COLO829 (cell line): ENCODE measurements around the gene IL11RA.

ENCODE experiments used
- DNase-seq: peaks from one replicate; pipeline ENCODE4 v3.0.0; 2012; ENCODE audit warnings: low spot score

IL11RA gene

DNA sequence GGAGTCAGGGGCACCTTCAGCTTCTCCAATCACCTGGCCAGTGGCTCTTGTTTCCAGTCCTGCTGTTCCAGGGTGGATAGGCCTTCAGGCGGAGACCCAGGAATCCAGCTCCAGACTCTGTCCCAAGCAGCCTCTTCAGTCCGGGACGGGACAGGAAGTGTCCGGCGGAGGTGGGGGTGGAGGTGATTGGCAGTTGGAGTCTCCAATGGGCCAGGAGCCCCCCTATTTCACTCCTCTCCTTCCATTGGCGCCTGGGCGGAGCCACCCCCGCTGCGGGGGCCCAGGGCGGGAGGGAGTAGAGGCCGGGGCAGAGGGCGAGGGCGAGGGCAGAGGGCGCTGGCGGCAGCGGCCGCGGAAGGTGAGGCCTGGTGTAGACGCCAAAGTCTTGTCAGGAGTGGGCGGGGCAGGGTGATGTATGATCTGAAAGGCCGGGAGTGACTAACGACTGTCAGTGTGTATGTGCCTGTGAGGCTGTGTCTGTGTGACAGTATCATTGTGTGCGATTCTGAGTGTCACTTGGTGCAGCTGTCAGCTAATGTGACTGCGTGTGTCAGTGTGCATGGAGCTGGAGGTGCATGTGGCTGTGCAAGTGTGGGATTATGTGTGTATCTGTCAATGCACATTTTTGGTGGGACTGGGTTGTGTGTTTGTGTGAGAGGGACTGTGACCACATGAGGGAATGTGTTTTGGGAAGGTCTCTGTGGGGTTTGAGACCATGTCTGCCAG is at the start of gene IL11RA:
Gene IL11RA, plus strand, starts transcription at position 310 of the 726 bp plus-strand sequence. CDS start 3,033 bp downstream, outside the sequence.
- DNase-seq: peak; percentile 88

GRCh38 chr9:34603610-34604231 is 48.3 kb upstream of the IL11RA start:
- peak; percentile 93 for DNase-seq

DNA sequence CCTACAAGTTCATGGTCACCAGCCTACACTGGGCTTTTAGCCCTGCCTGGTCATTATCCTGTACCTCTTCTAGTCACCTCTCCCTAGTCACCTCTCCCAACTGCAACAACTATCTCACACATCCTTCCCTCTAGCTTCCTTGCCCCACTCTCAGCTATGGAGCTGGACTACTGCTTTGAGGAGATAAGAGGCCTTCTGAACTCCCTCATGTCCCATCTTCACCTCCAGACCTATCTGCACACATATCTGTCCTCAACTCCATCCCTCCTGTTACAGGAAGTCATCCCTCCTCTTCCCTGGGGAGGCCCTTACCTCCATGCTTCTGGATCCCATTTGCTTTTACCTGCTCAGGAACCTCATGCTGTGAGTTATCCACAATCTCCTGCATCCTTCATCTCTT is 45.8 kb upstream of the IL11RA start:
- DNase-seq: no peak

DNA sequence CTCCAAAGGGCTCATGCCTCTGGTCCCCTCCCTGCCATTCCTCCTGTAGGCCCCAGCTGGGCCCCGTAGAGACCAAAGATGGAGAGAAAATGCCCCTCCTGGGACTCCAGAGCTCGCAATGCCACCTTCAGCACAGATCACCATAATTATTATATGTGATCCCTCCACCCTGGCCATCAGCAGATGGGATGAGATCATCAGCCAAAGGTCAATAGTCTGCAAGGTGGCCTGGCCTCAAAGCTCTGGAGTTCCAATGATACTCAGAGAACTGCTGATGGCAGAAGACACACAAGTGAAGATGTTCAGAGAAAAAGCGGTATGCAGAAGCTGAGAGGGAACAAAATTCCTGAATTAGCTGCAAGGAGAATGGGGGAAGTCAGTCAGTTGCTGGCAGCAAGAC is 45.1 kb upstream of the IL11RA start:
- DNase-seq: no peak

DNA sequence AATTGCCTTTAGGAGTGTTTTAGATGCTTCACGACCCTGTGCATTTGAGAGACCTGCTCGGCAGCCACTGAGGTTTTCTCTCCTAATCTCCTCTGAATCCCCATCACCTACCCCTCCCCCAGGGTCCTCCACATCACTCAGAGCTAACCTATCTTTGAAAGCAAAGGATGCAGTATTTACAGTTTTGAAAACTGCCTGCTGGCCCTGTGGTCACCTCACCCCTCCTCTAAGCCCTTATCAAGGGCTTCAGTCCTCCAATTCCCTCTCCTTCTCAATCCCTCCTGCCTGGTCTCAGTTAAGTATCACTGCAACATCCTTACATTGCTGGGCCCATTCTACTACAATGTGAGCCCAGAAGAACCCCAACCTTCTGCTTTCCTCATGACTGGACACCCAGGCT is 44.7 kb upstream of the IL11RA start:
- no peak for DNase-seq

- DNase-seq: no peak
Measured at GRCh38 chr9:34610434-34611206, 41.4 kb upstream of the IL11RA start.

- no peak for DNase-seq
Measured at GRCh38 chr9:34611251-34611810, 40.7 kb upstream of the IL11RA start.

DNA sequence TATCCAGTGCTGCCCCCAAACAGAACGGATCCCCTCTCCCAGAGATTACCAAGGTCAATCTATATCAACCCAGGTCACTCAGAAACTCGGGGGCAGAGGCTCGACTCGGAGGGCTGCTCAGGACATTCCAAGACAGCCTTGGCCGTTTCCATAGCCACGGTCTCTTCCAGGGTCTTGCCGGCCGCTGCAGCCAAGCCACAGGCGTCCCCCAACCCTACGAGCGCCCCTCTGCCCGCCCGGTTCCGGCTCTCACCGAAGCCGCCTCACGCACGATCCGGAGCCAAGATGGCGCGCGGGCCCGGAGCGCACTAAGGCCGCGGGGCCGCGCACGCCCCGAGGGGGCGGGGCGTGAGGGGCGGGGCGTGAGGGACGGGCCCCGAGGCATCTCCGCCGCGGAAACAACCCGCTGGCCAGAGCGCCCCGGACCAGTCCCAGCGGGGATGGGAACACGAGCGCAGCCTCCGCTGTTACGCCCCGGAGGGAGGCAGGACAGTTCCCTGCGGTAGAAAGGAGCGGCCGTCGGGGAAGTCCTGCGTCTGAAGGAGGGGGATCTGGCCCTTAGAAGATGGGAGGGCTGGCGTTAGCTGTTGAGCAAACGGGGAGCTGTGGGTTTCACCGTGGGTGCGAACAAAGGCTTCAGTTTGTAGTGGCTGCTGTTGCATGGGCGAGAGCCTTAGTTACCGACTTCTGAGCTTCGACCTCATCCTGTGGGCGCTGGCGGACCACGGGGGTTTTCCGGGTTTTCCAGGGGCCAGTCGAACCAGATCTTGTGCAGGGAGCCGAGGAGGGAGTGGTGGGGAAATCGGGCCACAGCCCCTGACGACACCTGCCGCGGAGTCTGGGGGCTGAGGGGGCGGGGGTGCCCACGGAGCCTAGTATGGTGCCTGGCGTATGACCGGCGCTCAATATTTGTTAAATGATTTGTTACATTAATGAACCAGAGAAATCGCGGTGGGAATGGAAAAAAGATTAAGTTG is 39.9 kb upstream of the IL11RA start, which contains the start of gene RPP25L:
Gene RPP25L, minus strand, starts transcription at position 287 of the 977 bp plus-strand sequence. CDS start 801 bp downstream, outside the sequence.
- DNase-seq: peak; percentile 90

DNA sequence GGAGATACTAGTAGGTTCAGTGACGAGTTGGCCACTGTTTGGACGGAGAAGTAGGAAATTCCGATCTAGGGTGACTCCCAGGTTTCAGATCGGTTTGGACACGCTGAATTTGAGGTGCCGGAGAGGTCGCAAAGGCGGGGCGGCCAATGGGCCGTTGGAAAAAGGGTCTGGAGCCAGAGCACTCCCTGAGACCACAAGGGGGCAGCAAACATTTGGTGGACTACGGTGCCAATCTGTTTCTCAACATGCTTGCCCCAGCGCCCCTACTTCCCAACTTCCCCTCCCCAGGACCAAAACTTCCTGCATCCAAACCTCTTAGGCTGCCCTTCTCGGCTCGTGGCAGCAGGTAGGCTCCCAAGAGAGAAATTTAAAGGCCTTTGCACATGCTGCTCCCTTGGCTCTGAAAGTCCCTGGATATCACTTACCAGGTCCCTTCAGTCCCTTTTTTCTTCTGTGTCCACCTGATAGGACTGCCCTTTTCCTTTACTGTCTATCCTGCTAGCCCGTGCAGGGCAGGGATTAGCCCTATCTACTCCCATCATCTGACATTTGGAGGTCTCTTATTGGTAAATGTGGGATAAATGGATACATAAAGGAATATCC is 39.1 kb upstream of the IL11RA start:
- DNase-seq: peak; percentile 88

DNA sequence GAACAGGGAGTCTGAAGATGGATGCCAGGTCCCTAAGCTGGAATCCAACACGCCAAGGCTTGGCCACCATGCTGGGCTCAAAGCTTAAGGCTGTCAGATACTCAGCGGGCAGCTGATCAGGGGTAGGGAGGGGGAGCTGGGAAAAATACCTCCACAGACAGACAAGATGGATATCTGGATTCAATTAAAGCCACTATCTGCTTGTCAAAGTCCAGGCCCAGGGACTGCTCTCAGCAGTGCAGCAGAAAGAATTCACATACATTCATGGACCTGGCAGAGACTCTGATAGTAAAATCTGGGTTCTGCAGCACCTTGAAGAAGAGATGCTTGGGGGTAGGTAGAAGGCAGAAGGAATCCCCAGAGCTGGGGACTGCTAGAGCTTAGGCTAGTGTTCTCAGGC is 36.9 kb upstream of the IL11RA start:
- DNase-seq: no peak

GRCh38 chr9:34620061-34620994 is 31.7 kb upstream of the IL11RA start, which contains the start of gene DCTN3:
DCTN3 (minus strand) TSS chr9:34620495; CDS start chr9:34620464, 31 bp downstream.
- peak; percentile 97 for DNase-seq

DNA sequence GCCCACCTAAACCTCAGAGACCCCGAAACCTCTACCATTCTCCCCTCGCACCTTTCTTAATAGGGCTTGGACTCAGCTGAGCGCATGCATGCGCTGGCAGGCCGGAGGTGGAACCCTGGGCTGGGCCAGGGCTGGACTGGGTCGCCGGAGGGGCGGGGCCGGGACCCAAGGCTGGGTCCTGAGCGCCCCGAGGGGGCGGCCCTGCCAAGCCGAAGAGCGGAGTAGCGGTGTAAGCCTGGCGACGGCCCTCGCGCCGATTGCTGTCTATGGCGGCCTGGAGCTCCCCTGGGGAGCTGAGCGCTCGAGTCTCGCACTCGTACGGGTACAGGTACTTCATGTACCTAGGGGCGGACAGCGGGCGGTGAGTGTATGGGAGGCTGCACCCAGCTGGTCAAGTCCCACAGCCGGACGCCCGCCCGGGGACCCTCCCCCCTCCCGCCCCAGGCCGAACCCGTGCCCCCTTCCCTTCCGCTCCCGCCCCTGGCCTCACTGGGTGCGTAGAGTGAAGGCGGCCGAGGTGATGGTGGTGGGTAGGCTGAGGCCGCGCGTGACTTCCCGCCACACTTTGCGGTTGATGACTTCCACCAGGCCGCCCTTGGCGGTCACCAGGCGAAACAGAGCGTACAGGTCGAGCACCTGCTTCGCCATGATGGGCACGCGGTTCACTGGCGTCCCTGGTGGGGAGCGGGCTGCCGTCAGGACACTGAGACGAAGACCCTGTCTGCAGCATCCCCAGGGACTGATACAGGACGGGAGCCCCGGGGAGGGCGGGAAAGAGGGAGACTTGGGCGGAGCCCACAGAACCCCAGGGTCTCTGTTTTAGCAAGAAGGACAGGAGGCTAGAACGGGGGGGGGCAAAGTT is 28.4 kb upstream of the IL11RA start:
- DNase-seq: no peak

GRCh38 chr9:34624475-34625185 is 27.4 kb upstream of the IL11RA start:
- no peak for DNase-seq

DNA sequence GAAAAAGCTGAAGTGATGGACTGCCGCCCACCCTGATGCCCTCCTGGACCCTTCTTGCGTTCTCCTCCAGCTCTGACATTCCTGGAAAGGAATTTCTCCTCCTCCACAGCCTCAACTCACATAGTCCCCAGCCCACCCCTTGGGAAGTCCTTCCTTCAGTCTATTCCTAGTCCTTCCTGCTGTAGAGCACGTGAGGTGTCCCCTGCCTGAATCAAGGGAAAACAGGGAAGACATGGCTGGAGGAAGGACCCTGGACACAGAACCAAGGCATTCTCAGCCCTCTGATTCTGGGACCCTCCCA is 26.8 kb upstream of the IL11RA start:
- DNase-seq: no peak

DNA sequence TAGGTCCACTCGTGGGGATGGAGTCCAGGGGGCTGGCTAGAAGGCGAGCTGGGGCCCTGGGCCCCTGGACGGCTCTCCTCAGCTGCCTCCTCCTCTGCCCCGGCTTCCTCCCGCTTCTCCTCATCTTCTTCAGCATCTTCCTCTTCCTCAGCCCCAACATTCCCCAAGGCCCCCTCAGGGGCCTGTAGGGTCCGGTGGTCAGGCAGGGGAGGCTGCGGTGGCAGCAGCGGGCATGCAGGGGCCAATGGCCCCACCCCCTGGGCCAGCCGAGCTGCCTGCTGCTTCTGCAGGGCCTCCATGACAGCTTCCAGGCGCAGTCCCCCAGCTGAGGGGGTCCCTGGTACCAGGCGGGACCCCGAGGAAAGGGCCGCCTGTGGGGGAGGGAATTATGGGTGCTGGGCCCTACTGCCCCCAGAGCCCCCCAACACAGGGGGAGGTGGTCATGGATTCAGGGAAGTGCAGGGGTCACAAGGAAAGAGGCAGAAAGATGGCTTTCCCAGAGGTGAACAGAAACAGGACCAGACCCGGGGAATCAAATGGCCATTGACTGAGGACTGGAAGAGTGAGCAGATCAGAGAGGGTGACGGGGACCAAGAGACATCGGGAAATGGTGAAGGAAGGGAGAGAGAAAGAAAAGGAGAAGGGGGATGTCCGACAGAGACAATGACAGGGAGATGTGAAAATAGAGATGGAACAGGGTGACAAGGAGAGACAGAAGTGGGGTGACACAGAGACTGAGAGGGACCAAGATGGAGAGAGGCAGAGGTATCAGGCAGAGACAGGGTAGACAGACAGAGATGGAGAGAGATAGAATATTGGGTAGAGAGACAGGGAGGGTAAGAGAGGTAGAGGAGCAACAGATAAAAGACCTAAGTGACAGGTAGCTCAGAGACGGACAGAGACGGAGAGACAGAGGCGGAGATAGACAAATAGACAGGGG is 24.0 kb upstream of the IL11RA start:
- no peak for DNase-seq

- no peak for DNase-seq
Measured at GRCh38 chr9:34628656-34629490, 23.1 kb upstream of the IL11RA start, which contains the start of gene ARID3C. ARID3C (minus strand) TSS chr9:34629066; CDS start chr9:34628014, 1,052 bp downstream.
